Measurements from ENCODE around the gene STX2. TPM values are rescaled to one million over a fixed set of nuclear protein-coding genes. Genes with fewer than 3 reads are reported as not detected.

Gene STX2
- total and polyA plus RNA-seq, 2 experiments from 2014 or later = 16.4 to 35.4 TPM

- H3K4me3 Mint-ChIP-seq = no peak overlapping the region
- ATAC-seq = no peak
Observed at GRCh38 chr12:130742112-130742511, 96.9 kb downstream of the STX2 start.

More at GRCh38 chr12:130742112-130742511, 96.9 kb downstream of the STX2 start:
- Histone ChIP-seq H3F3A (replicated peaks; ENCODE audit: low read depth) (no peaks in the 10 kb centered on the region), H4K20me1 (replicated peaks; ENCODE audit: insufficient read depth) (no peaks in the 10 kb centered on the region), H2AFZ (no peak overlapping the region), H3K27me3 (ENCODE audit: insufficient read depth) (no peaks in the 10 kb centered on the region), H3K9me2 (ENCODE audit: insufficient read depth) (no peaks in the 10 kb centered on the region), H3K4me1 (ENCODE audit: insufficient read depth) (no peaks in the 10 kb centered on the region), H3K36me3 (ENCODE audit: insufficient read depth) (no peaks in the 10 kb centered on the region; the same call in 1 of the 2 replicates), H3K79me2 (replicated peaks; ENCODE audit: insufficient read depth) (no peaks in the 10 kb centered on the region), H3K27ac (ENCODE audit: low read depth) (no peak overlapping the region), H3K4me3 (no peak overlapping the region), H3K4me2 (no peak overlapping the region)
- no peak for DNase-seq (ENCODE audit: low spot score)
- Mint-ChIP-seq H3K27ac (no peak overlapping the region), H3K4me1 (no peaks in the 10 kb centered on the region), H3K36me3 (ENCODE audit: low read depth) (peaks cover 7% of the 10 kb centered on the region; the same call in 1 of the 3 replicates), H3K27me3 (ENCODE audit: insufficient read depth, low read depth, poor library complexity) (peaks cover 1% of the 10 kb centered on the region), H3K9me3 (peaks cover 81% of the 10 kb centered on the region)
- TF ChIP-seq, protein P1, sequence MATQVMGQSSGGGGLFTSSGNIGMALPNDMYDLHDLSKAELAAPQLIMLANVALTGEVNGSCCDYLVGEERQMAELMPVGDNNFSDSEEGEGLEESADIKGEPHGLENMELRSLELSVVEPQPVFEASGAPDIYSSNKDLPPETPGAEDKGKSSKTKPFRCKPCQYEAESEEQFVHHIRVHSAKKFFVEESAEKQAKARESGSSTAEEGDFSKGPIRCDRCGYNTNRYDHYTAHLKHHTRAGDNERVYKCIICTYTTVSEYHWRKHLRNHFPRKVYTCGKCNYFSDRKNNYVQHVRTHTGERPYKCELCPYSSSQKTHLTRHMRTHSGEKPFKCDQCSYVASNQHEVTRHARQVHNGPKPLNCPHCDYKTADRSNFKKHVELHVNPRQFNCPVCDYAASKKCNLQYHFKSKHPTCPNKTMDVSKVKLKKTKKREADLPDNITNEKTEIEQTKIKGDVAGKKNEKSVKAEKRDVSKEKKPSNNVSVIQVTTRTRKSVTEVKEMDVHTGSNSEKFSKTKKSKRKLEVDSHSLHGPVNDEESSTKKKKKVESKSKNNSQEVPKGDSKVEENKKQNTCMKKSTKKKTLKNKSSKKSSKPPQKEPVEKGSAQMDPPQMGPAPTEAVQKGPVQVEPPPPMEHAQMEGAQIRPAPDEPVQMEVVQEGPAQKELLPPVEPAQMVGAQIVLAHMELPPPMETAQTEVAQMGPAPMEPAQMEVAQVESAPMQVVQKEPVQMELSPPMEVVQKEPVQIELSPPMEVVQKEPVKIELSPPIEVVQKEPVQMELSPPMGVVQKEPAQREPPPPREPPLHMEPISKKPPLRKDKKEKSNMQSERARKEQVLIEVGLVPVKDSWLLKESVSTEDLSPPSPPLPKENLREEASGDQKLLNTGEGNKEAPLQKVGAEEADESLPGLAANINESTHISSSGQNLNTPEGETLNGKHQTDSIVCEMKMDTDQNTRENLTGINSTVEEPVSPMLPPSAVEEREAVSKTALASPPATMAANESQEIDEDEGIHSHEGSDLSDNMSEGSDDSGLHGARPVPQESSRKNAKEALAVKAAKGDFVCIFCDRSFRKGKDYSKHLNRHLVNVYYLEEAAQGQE (IDR thresholded peaks at IDR 0.05; ENCODE audit: unreplicated experiment) = no peak
- TF ChIP-seq JUNB (IDR thresholded peaks at IDR 0.05; ENCODE audit: unreplicated experiment) = no peak
- TF ChIP-seq CREB1 (CRISPR knock-in tag; IDR thresholded peaks at IDR 0.05; ENCODE audit: low read depth) = no peak
- TF ChIP-seq CTCF (conservative IDR thresholded peaks at IDR 0.05; ENCODE audit: low read depth in 2 of 2) = no peak
- no peak for TF ChIP-seq ZNF114 (CRISPR knock-in tag; IDR thresholded peaks at IDR 0.05)
- TF ChIP-seq, protein P2, sequence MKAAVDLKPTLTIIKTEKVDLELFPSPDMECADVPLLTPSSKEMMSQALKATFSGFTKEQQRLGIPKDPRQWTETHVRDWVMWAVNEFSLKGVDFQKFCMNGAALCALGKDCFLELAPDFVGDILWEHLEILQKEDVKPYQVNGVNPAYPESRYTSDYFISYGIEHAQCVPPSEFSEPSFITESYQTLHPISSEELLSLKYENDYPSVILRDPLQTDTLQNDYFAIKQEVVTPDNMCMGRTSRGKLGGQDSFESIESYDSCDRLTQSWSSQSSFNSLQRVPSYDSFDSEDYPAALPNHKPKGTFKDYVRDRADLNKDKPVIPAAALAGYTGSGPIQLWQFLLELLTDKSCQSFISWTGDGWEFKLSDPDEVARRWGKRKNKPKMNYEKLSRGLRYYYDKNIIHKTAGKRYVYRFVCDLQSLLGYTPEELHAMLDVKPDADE (IDR thresholded peaks at IDR 0.05) = no peak
- TF ChIP-seq ZNF462 (CRISPR knock-in tag; IDR thresholded peaks at IDR 0.05) = no peak
- TF ChIP-seq ZNF331 (CRISPR knock-in tag; IDR thresholded peaks at IDR 0.05; ENCODE audit: low read depth) = no peak
- no peak for TF ChIP-seq NANOG (IDR thresholded peaks at IDR 0.05; ENCODE audit: borderline replicate concordance)
- TF ChIP-seq EZH2 (IDR thresholded peaks at IDR 0.05; ENCODE audit: low read depth, unreplicated experiment) = no peak
- TF ChIP-seq POLR2AphosphoS5 (IDR thresholded peaks at IDR 0.05; ENCODE audit: low read depth) = no peak
- no peak for TF ChIP-seq EZH2phosphoT487 (IDR thresholded peaks at IDR 0.05; ENCODE audit: unreplicated experiment)
- TF ChIP-seq STAT1 (IDR thresholded peaks at IDR 0.05; ENCODE audit: unreplicated experiment) = no peak

All from GM23338 (cell line).